GM19467 (cell line): ENCODE results near the gene CYS1.
"Not testable (repeated sequence)": the region's sequence is repeated elsewhere in the genome, so short reads cannot be mapped to it uniquely, and the experiment has no call there.

Experiments used
- ATAC-seq: cut with Tn5 transposase; IDR thresholded peaks from one replicate; pipeline ENCODE4 v1.9.1; 2021; ENCODE audit warnings: mild to moderate bottlenecking, moderate library complexity; ENCODE audit not compliant: unreplicated experiment

The CYS1 gene

GRCh38 chr2:10079870-10080535 is at the start of gene CYS1:
Gene CYS1 (minus strand): TSS chr2:10080411. CDS start chr2:10080223, 188 bp downstream.
- ATAC-seq: peak; percentile 28

- ATAC-seq: no peak
Measured at GRCh38 chr2:10129490-10129889, 49.3 kb upstream of the CYS1 start.

GRCh38 chr2:10128420-10128819 is 48.2 kb upstream of the CYS1 start:
- ATAC-seq: no peak

- ATAC-seq: no peak
Measured at GRCh38 chr2:10126632-10127026, 46.4 kb upstream of the CYS1 start.

GRCh38 chr2:10125842-10126631 is 45.8 kb upstream of the CYS1 start:
- no peak for ATAC-seq

- ATAC-seq: no peak
Measured at GRCh38 chr2:10124538-10125045, 44.4 kb upstream of the CYS1 start.

GRCh38 chr2:10123281-10123680 is 43.1 kb upstream of the CYS1 start:
- ATAC-seq: no peak

GRCh38 chr2:10122500-10123280 is 42.5 kb upstream of the CYS1 start, which contains the start of gene RRM2:
Gene RRM2 (plus strand): TSS chr2:10122739. CDS start chr2:10122799, 60 bp downstream.
- ATAC-seq: peak; percentile 61

- no peak for ATAC-seq
Measured at GRCh38 chr2:10120877-10121574, 40.8 kb upstream of the CYS1 start.

GRCh38 chr2:10120158-10120876 is 40.1 kb upstream of the CYS1 start:
- ATAC-seq: peak; percentile 39

- ATAC-seq: no peak
Measured at GRCh38 chr2:10119601-10120157, 39.5 kb upstream of the CYS1 start.

- ATAC-seq: no peak
Measured at GRCh38 chr2:10119027-10119325, 38.8 kb upstream of the CYS1 start.

GRCh38 chr2:10109311-10109710 is 29.1 kb upstream of the CYS1 start:
- no peak for ATAC-seq

- not testable (repeated sequence) for ATAC-seq
Measured at GRCh38 chr2:10104906-10105305, 24.7 kb upstream of the CYS1 start.

- ATAC-seq: no peak
Measured at GRCh38 chr2:10103179-10103578, 23.0 kb upstream of the CYS1 start.

- no peak for ATAC-seq
Measured at GRCh38 chr2:10101491-10101890, 21.3 kb upstream of the CYS1 start.

GRCh38 chr2:10097352-10098148 is 17.3 kb upstream of the CYS1 start:
- ATAC-seq: no peak

GRCh38 chr2:10096641-10097040 is 16.4 kb upstream of the CYS1 start:
- ATAC-seq: no peak

- no peak for ATAC-seq
Measured at GRCh38 chr2:10095175-10095574, 15.0 kb upstream of the CYS1 start.
